22Rv1 (cell line): ENCODE data around the gene CORO6.

Experiments used
- H3K27ac ChIP-seq: fragments of 450-650 bp; 2 replicates; pipeline ENCODE4 v1.5.1; 2017
- CTCF ChIP-seq: fragments of 450-650 bp; IDR thresholded peaks from 2 replicates; pipeline ENCODE4 v1.5.1; 2017; ENCODE audit warnings: mild to moderate bottlenecking
- ZFX ChIP-seq: fragments of 450-650 bp; IDR thresholded peaks from 2 replicates; pipeline ENCODE4 v1.6.1; 2017; ENCODE audit warnings: antibody characterized with exemption, borderline replicate concordance

The CORO6 gene

GRCh38 chr17:29630630-29631193 is 8.0 kb upstream of the CORO6 start:
- H3K27ac ChIP-seq: no peak overlapping the region
- TF ChIP-seq ZFX (no peak), CTCF (no peak)

- no peak overlapping the region for H3K27ac ChIP-seq
Observed at GRCh38 chr17:29629839-29630238, 7.1 kb upstream of the CORO6 start.

GRCh38 chr17:29628644-29629043 is 5.9 kb upstream of the CORO6 start:
- H3K27ac ChIP-seq: no peak overlapping the region
- TF ChIP-seq CTCF: no peak

More at GRCh38 chr17:29629839-29630238, 7.1 kb upstream of the CORO6 start:
- TF ChIP-seq ZFX (no peak), CTCF (no peak)

GRCh38 chr17:29627951-29628350 is 5.2 kb upstream of the CORO6 start:
- TF ChIP-seq CTCF: no peak
- TF ChIP-seq ZFX: no peak
- no peak overlapping the region for H3K27ac ChIP-seq

GRCh38 chr17:29625037-29625750 is 2.5 kb upstream of the CORO6 start:
- no peak for TF ChIP-seq ZFX
- peak; percentile 36; the same call in 1 of the 2 replicates for TF ChIP-seq CTCF
- H3K27ac ChIP-seq: peak overlapping the region; percentile 66

GRCh38 chr17:29624586-29624985 is 1.9 kb upstream of the CORO6 start:
- H3K27ac ChIP-seq: peak overlapping the region; percentile 66
- no peak for TF ChIP-seq ZFX
- no peak for TF ChIP-seq CTCF

GRCh38 chr17:29623283-29623647 is 553 bp upstream of the CORO6 start:
- H3K27ac ChIP-seq: peak overlapping the region; percentile 43
- TF ChIP-seq ZFX (no peak), CTCF (no peak)
